Measurements from ENCODE around the gene TUG1.
A peak's percentile ranks its signal among the peaks of the same experiment; 100 is the strongest.

TUG1 gene

DNA sequence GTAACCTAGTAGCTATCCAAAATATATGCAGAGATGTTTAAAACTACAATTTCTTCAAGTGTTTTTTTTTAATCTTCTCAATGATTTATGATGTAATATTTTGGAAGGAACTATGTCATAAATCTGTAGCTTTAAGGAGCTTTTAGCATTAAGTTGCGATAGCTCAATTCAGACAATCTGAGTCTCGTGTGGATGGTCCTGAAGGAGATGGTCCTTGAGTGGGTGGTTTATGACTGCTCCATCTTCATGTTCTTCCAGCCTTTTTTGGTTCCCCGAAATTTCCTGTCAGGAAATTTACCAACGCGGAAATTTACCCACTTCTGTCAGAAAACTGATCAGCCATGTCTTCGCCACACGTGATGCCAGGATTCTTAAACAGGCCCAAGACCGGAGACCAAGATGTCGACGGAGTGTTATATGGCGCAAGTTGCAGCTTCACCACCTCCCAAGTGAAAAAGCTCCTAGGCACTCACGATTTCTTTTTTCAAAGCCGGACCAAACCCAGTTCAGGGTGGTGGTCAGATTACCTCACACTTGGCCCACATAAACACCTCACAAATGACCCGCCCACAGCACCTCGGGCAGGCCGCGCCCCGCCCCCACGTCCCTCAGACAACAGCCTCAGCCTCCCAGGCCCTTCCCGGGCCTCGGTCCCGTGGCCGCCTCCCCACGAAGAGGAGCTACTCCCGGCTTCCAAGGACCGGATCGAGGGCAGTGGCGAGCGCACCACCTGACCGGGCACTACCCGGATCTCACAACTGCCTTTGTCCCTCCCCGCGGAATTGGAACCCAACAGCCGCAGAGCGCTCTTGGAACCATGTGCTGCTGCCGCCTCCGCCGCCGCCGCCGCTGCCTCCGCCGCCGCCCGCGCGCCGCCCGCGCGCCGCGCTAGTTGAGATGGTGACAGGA is 796 bp upstream of the TUG1 start, which contains the start of gene MORC2:
TSS of gene MORC2 (minus strand) at position 760 of the 909 bp plus-strand sequence. CDS start 885 bp downstream, outside the sequence.
- TF ChIP-seq MYC (IDR thresholded peaks at IDR 0.05; ENCODE audit: low read depth, low read length): no peak
- TF ChIP-seq, protein P1, sequence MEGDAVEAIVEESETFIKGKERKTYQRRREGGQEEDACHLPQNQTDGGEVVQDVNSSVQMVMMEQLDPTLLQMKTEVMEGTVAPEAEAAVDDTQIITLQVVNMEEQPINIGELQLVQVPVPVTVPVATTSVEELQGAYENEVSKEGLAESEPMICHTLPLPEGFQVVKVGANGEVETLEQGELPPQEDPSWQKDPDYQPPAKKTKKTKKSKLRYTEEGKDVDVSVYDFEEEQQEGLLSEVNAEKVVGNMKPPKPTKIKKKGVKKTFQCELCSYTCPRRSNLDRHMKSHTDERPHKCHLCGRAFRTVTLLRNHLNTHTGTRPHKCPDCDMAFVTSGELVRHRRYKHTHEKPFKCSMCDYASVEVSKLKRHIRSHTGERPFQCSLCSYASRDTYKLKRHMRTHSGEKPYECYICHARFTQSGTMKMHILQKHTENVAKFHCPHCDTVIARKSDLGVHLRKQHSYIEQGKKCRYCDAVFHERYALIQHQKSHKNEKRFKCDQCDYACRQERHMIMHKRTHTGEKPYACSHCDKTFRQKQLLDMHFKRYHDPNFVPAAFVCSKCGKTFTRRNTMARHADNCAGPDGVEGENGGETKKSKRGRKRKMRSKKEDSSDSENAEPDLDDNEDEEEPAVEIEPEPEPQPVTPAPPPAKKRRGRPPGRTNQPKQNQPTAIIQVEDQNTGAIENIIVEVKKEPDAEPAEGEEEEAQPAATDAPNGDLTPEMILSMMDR (IDR thresholded peaks at IDR 0.05; ENCODE audit: low read depth, low read length): no peak
- TF ChIP-seq MAX (IDR thresholded peaks at IDR 0.05; ENCODE audit: low read depth, low read length): no peak
- TF ChIP-seq POLR2A (IDR thresholded peaks at IDR 0.05; ENCODE audit: extremely low read depth, insufficient read length): no peak
- peak within 1 kb of the TSS; percentile 89 for H3K4me3 ChIP-seq (ENCODE audit: low read depth, low read length)
- no peak for DNase-seq (ENCODE audit: low read depth)

GRCh38 chr22:30969532-30970355 is 679 bp downstream of the TUG1 start:
- TF ChIP-seq MYC (IDR thresholded peaks at IDR 0.05; ENCODE audit: low read depth, low read length): no peak
- TF ChIP-seq MAX (IDR thresholded peaks at IDR 0.05; ENCODE audit: low read depth, low read length): no peak
- no peak for TF ChIP-seq POLR2A (IDR thresholded peaks at IDR 0.05; ENCODE audit: extremely low read depth, insufficient read length)
- TF ChIP-seq, protein P1 (IDR thresholded peaks at IDR 0.05; ENCODE audit: low read depth, low read length): no peak
- H3K4me3 ChIP-seq (ENCODE audit: low read depth, low read length): peak overlapping the region; percentile 89
- DNase-seq (ENCODE audit: low read depth): peak; percentile 73

GRCh38 chr22:30970356-30970746 is 1.3 kb downstream of the TUG1 start:
- peak overlapping the region; percentile 89 for H3K4me3 ChIP-seq (ENCODE audit: low read depth, low read length)
- no peak for TF ChIP-seq POLR2A (IDR thresholded peaks at IDR 0.05; ENCODE audit: extremely low read depth, insufficient read length)
- TF ChIP-seq, protein P1 (IDR thresholded peaks at IDR 0.05; ENCODE audit: low read depth, low read length): no peak
- no peak for TF ChIP-seq MAX (IDR thresholded peaks at IDR 0.05; ENCODE audit: low read depth, low read length)
- no peak for TF ChIP-seq MYC (IDR thresholded peaks at IDR 0.05; ENCODE audit: low read depth, low read length)
- DNase-seq (ENCODE audit: low read depth): no peak

DNA sequence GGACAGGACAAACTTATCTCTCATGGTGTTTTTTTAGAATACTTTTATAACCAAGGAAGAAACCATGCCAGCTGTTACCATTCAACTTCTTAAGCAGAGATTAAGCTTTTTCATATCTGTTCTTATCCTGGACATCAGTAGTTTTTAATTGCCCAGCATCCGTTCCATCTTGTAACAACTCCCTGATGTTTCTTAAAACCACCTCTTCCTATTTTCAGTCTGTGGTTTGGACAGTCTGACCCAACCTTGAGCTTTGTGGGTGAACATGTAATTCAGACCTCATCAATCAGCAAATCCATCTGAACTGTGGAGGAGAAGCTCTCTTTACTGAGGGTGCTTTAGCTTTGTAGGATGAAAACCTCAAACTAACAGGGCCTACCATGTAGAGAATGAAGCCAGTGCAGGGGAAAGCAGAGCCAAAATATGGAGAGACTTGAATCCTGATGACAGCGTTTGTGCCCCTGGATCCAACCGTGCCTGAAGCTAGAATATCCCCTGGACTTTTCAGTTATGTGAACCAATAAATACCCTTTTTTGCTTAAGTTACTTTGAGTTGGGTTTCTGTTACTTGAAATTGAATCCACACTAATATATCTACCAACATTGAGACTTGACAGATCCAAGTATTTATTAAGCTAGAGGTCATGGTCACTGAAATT is 9.4 kb downstream of the TUG1 start:
- TF ChIP-seq, protein P1 (IDR thresholded peaks at IDR 0.05; ENCODE audit: low read depth, low read length): no peak
- TF ChIP-seq MYC (IDR thresholded peaks at IDR 0.05; ENCODE audit: low read depth, low read length): no peak
- TF ChIP-seq POLR2A (IDR thresholded peaks at IDR 0.05; ENCODE audit: extremely low read depth, insufficient read length): no peak
- TF ChIP-seq MAX (IDR thresholded peaks at IDR 0.05; ENCODE audit: low read depth, low read length): no peak
- H3K4me3 ChIP-seq (ENCODE audit: low read depth, low read length): no peak overlapping the region
- DNase-seq (ENCODE audit: low read depth): peak; percentile 82

DNA sequence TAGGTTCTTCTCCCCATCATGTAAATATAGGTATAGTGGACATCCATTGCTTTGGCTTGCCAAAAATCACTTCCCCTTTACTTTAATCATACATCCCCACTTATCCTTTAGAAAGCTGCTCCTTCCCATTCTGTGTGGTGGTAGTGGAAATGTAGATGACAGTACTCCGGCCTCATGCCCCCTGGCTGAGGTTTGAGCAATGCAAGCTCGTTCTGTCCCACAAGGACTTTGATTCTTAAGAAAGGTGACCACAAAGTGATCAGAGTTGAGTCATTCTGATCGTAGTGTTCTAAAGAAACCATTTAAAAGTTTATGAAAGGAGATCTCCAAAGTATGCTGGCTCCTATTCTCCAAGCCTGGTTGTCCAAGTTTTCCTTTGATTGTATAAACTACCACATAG is 10.9 kb downstream of the TUG1 start:
- H3K4me3 ChIP-seq (ENCODE audit: low read depth, low read length): no peak overlapping the region
- DNase-seq (ENCODE audit: low read depth): no peak
- TF ChIP-seq, protein P1 (IDR thresholded peaks at IDR 0.05; ENCODE audit: low read depth, low read length): no peak
- no peak for TF ChIP-seq MYC (IDR thresholded peaks at IDR 0.05; ENCODE audit: low read depth, low read length)
- no peak for TF ChIP-seq MAX (IDR thresholded peaks at IDR 0.05; ENCODE audit: low read depth, low read length)
- TF ChIP-seq POLR2A (IDR thresholded peaks at IDR 0.05; ENCODE audit: extremely low read depth, insufficient read length): no peak

Measured in NB4 (cell line).